Bronchial epithelial cell (primary cell): ENCODE data around the gene HERC3. TPM values are rescaled to one million over a fixed set of nuclear protein-coding genes. Genes with fewer than 3 reads are reported as not detected.
A peak's percentile ranks its signal among the peaks of the same experiment; 100 is the strongest.

Experiments
- DNase-seq: peaks from one replicate; pipeline ENCODE4 v3.0.0-alpha.2; 2010; ENCODE audit warnings: low read depth
- FAIRE-seq: peaks from 2 replicates; lab custom pipeline; 2011; peaks lifted over from hg19 to GRCh38; lab: Jason Lieb, UNC
- H3K27me3 ChIP-seq: 2 replicates; pipeline ENCODE4 v1.5.1; 2011; ENCODE audit warnings: low read length; ENCODE audit not compliant: control insufficient read depth, insufficient read depth
- H3K36me3 ChIP-seq: 2 replicates; pipeline ENCODE4 v1.5.1; 2011; ENCODE audit warnings: low read length; ENCODE audit not compliant: control insufficient read depth, insufficient read depth
- H3K4me3 ChIP-seq: 2 replicates; pipeline ENCODE4 v1.5.1; 2011; ENCODE audit warnings: mild to moderate bottlenecking, low read depth, low read length, control low read depth
- total RNA-seq: library from RNA; depleted of rRNA; stranded (reverse); fragments of >200 nt; gene quantifications from 2 replicates; pipeline ENCODE4 v1.2.1, GENCODE V29; 2014
- TF ChIP-seq, protein P1 (sequence below): IDR thresholded peaks from 2 replicates; pipeline ENCODE4 v1.5.1; 2011; ENCODE audit warnings: mild to moderate bottlenecking, moderate library complexity, low read length, control low read depth, inconsistent platforms; ENCODE audit not compliant: insufficient read depth, severe bottlenecking

Gene HERC3
- total RNA-seq, 1 donor from 2014 or later: 25.3 TPM

DNA sequence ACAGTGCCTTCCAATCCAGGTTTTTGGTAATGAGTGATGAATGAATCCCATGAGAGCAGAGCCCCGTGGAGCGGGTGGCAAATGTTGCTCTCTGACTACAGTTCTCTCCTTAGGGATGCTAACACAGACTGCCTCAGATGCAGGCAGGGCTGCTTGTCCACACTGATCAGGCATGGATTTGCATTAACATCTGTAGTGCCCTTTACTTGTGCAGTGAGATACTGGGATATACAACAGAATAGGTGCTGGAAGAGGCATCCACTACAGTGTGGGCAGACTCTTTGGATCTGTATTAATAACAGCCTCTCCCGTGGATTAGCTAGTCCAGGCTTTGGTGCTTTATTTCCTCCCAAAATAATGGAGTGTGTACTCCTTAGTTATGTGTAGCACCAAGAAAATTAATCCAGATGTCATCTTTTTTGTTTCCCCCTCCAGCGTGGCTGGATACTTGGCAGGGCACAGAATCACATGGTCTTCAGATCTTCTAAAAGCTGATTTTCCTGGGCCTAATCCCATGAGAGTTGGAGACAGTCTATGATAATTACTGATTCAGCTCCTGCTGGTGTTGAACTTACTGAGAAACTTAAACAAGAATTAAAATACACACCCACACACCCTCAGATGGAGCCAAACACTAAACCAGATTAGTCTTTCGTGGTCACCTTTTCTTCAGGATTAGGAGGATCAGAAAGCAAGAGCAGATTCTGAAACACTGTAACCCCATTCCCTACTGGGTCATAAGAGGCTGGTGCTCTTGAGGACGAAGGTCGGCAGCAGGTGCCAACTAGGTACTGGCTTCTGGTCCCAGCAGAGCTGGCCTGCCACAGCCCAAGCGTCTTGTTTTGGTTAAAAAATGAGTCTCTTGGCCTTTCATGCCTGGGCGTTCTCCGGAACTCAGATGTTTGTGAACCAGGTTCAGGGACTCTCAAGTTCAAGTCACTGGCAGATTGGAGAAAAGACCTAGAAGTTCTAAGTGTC lies 128.5 kb downstream of the HERC3 start:
- DNase-seq (no peak), FAIRE-seq (peak; percentile 28)
- Histone ChIP-seq H3K36me3 (peaks cover 3% of the 10 kb centered on the region), H3K4me3 (no peak overlapping the region), H3K27me3 (no peaks in the 10 kb centered on the region)
- TF ChIP-seq, protein P1, sequence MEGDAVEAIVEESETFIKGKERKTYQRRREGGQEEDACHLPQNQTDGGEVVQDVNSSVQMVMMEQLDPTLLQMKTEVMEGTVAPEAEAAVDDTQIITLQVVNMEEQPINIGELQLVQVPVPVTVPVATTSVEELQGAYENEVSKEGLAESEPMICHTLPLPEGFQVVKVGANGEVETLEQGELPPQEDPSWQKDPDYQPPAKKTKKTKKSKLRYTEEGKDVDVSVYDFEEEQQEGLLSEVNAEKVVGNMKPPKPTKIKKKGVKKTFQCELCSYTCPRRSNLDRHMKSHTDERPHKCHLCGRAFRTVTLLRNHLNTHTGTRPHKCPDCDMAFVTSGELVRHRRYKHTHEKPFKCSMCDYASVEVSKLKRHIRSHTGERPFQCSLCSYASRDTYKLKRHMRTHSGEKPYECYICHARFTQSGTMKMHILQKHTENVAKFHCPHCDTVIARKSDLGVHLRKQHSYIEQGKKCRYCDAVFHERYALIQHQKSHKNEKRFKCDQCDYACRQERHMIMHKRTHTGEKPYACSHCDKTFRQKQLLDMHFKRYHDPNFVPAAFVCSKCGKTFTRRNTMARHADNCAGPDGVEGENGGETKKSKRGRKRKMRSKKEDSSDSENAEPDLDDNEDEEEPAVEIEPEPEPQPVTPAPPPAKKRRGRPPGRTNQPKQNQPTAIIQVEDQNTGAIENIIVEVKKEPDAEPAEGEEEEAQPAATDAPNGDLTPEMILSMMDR: no peak

DNA sequence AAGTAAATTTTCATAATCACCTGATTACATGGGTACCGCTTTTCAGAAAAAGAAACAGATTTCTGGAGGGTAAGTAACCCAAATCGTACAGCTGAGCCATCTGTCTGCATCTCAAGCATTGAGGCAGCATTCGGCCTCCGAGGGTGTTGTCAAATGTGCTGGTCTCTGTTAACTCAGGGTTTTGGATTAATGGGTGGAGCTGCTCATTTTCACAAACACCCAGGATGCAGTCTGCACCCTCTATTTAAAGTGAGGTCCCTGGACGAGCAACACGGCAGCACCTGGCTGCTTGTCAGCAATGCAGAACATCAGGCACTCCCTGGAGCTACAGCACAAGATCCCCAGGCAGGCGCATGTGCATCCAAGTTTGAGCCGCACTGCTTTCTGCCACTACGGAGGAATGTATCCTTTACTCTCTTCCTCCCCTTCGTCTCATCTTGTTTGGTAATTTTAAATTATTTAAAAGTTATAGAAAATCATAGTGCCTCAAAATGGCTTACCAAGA lies 130.0 kb downstream of the HERC3 start:
- TF ChIP-seq, protein P1: no peak
- FAIRE-seq: peak; percentile 47

GRCh38 chr4:88722828-88723227 lies 130.5 kb downstream of the HERC3 start:
- no peak for FAIRE-seq
- peaks cover 6% of the 10 kb centered on the region for H3K36me3 ChIP-seq
- TF ChIP-seq, protein P1: no peak
- H3K4me3 ChIP-seq: no peak overlapping the region
- DNase-seq: no peak
- H3K27me3 ChIP-seq: no peaks in the 10 kb centered on the region

More for the DNA sequence above, 130.0 kb downstream of the HERC3 start:
- no peak for DNase-seq
- H3K4me3 ChIP-seq: no peak overlapping the region
- H3K27me3 ChIP-seq: no peaks in the 10 kb centered on the region
- H3K36me3 ChIP-seq: peaks cover 4% of the 10 kb centered on the region

GRCh38 chr4:88724406-88724805 lies 132.1 kb downstream of the HERC3 start:
- peaks cover 7% of the 10 kb centered on the region for H3K36me3 ChIP-seq
- DNase-seq: no peak
- no peak for FAIRE-seq
- H3K27me3 ChIP-seq: no peaks in the 10 kb centered on the region
- H3K4me3 ChIP-seq: no peak overlapping the region
- TF ChIP-seq, protein P1: no peak

- no peak for FAIRE-seq
- no peaks in the 10 kb centered on the region for H3K27me3 ChIP-seq
- no peak for DNase-seq
- peaks cover 7% of the 10 kb centered on the region for H3K36me3 ChIP-seq
- H3K4me3 ChIP-seq: no peak overlapping the region
- TF ChIP-seq, protein P1: no peak
Measured at GRCh38 chr4:88725143-88725542, 132.9 kb downstream of the HERC3 start.
